HG03108 (cell line): ENCODE measurements around the gene TPRN.

Source experiments
- ATAC-seq: cut with Tn5 transposase; IDR thresholded peaks from one replicate; pipeline ENCODE4 v1.9.1; 2021; ENCODE audit warnings: moderate library complexity; ENCODE audit not compliant: unreplicated experiment

The TPRN gene

GRCh38 chr9:137147091-137147792 lies 53.3 kb downstream of the TPRN start:
- ATAC-seq: no peak

GRCh38 chr9:137146527-137146918 lies 54.0 kb downstream of the TPRN start:
- ATAC-seq: no peak

GRCh38 chr9:137145731-137146526 lies 54.6 kb downstream of the TPRN start:
- no peak for ATAC-seq

- no peak for ATAC-seq
Observed at GRCh38 chr9:137143459-137143858, 57.1 kb downstream of the TPRN start.

DNA sequence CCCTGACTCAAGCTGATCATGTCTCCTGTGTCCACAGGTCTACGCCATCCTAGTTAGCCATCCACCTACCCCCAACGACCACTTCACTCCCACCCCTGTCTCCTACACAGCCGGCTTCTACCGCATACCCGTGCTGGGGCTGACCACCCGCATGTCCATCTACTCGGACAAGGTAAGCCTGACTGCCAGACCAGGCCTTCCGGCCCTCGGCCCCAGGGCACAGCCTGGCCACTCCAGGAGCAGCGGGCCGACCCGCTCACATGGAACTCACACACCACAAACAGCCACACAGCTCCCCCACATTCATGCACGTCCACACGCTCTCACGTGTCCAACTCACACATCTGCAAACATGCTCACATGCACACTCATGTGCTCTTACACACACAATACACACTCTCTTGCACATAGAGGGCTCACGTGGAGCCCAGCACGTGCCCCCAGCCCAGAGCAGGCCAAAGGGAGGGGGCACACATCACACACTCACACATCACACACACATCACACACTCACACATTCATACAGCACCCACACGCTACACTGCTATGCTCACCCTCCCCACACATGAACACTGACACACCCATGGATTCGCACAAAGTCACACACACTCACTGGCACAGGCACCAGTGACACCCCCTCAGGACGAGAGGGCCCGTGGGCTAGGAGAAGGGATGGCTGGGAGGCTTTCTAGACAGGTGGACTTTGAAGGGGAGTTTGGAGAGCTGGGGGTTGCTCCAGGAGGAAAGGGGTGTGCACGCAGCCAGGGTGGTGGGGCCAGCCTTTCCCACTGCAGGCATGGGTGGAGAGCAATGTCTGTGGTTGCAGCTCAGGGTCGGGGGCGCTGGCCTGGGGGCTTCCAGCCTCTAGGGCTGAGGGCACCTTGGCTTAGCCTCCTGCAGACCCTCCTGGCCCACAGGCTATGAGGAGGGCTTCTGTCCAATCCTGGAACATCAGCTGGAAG lies 58.3 kb downstream of the TPRN start:
- no peak for ATAC-seq
